GM18502 (cell line): ENCODE results near the gene KLF17.
"Not testable (repeated sequence)": the region's sequence is repeated elsewhere in the genome, so short reads cannot be mapped to it uniquely, and the experiment has no call there.

Experiments
- ATAC-seq: cut with Tn5 transposase; IDR thresholded peaks from one replicate; pipeline ENCODE4 v1.9.1; 2021; ENCODE audit warnings: mild to moderate bottlenecking; ENCODE audit not compliant: unreplicated experiment, poor library complexity

Gene KLF17

DNA sequence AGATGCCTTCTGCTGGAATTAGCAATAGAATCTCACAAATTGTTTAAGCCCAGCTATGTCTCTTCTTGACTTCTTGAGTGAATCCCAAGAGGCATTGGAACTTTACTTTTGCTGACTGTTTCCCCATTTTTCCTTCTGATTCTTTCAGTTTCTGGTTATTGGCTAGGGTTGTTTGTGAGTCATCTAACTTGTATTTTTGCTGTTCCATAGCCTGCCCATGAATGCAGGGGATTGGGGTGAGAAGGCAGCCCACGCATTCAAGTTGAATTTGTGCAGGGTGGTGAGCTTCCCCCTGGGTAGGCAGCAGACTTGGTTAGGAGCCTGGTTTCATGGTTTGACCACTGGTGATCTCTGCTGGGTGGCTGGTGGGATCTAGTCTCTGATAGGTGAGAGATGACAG lies 10.4 kb upstream of the KLF17 start:
- ATAC-seq, result no peak

DNA sequence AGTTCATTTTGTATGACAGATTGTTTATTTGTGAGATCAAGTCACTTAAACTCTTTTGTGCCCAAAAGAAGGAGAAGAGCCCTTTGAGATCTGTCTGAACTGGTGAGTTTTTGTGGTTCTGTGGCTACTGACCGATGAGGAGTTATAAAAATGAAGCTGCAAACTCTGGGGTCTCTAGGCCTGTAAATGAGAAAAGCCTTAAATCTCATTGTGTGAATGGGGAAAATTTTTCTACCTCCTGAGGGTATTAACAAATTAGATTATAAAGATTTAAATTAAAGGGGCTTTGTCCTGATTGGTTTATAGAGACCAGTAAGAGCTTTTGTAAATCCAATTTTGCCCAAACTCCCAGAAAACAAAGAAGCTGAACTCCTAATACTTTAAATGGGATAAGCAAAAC lies 9.7 kb upstream of the KLF17 start:
- ATAC-seq, result no peak

DNA sequence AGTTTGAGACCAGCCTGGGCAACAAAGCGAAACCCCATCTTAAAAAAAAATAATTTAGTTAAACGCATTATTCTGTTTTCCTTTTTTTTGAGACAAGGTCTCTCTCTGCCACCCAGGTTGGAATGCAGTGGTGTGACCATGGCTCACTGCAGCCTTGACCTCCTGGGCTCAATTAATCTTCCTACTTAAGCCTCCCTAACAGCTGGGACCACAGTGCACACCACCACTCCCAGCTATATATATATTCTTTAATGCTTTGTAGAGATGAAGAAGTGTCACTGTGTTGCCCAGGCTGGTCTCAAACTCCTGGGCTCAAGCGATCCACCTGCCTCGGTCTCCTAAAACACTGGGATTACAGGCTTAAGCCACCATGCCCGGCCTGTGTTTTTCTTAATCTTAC lies 7.7 kb upstream of the KLF17 start:
- ATAC-seq, result no peak

DNA sequence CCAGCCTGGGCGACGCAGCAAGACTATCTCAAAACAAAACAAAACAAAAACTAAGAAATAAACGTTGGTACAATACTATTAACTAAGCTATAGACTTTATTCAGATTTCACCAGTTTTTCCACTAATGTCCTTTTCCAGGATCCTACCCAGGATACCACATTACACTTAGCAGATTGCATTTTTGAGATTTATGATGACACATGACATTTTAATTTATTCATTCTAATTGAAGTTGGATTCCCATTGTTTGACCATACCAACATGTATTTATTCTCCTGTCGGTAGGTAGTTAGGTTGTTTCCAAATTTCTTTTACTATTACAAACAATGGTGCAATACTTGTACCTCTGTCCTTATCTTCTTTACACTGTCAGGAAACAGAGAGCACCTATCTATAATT lies 6.8 kb upstream of the KLF17 start:
- ATAC-seq, result no peak

DNA sequence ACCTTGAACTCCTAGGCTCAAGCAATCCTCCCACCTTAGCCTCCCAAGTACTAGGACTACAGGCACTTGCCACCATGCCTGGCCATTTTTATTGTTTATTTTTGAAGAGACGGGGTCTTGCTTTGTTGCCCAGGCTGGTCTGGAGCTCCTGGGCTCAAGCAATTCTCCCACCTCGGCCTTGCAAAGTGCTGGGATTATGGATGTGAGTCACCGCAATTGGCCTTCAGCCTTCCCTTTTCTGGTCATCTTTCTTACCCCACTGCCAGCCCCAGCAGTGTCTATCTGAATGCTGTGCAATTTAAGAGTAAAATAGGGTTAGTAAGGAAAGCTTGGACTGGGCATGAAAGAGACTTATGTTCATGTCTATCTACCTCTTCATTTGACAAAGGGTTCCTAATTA lies 6.1 kb upstream of the KLF17 start:
- no peak for ATAC-seq

DNA sequence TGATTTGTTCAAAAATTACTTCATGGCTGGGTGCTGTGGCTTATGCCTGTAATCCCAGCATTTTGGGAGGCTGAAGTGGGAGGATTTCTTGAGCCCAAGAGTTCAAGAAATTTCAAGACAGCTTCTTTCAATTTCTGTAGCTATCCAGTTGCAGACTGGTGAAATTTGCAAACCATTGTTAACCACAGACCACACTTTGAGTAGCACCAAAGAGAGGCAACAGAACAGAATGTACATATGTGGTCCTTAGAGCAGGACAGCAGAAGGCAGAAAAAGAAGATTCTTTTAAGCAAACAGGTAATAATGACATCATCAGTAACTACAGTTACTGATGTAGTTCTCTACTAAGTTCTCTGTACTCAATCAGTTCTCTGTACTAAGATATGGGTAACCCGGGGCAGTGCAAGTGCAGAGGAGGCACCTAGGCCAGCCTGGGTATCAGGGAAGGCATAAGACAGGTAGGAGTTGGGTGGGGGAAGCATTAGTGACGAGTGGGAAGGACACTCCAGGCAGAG lies 5.5 kb upstream of the KLF17 start:
- no peak for ATAC-seq

DNA sequence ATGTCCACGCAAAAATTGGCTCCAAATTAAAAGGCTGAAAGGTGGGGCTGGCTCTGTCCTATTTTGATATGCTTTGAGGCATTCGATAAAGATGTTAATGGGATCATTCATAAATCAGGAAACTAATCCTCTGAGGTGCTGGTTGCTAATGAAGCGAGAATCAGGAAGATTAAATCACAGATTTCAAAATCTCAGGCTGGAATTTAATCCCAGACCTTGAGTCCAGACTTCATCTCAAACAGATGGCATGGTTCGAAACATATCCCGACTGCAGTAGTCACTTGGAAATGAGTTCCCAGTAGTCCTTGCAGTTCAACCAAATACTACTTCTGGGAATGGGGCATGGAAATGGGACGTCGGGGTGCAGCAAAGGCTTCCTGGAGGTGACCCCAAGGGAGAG lies 4.5 kb upstream of the KLF17 start:
- ATAC-seq, result no peak

DNA sequence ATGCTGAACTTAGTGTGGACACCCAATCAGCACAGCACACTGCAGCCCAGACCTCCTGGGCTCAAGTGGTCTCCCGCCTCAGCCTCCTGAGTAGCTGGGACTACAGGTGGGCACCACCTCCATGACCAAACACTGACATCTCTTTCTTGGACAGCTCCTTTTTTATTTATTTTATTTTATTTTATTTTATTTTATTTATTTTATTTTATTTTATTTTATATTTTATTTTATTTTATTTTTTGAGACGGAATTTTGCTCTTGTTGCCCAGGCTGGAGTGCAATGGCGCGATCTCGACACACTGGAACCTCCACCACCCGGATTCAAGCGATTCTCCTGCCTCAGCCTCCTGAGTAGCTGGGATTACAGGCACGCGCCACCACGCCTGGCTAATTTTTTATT lies 1.3 kb upstream of the KLF17 start:
- ATAC-seq, result not testable (repeated sequence)

DNA sequence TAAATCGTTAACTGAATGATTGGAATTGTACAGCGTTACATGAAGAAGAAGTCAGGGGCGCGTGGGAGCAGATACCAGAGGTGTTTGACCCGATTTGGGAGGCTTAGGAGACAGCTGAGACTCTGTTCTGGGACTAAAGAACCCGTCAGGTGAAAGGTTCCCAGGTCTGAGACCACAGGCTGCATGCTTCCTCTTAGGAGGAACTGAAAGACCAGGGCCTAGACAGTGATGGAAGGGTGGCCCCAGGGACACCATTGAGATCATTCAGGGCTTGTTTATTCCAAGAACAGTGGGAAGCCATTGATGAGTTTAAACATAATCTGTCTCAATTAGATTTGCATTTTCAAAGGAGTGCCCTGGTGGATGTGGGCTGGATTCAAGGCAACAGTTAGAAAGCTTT lies 904 bp downstream of the KLF17 start:
- ATAC-seq, result no peak

DNA sequence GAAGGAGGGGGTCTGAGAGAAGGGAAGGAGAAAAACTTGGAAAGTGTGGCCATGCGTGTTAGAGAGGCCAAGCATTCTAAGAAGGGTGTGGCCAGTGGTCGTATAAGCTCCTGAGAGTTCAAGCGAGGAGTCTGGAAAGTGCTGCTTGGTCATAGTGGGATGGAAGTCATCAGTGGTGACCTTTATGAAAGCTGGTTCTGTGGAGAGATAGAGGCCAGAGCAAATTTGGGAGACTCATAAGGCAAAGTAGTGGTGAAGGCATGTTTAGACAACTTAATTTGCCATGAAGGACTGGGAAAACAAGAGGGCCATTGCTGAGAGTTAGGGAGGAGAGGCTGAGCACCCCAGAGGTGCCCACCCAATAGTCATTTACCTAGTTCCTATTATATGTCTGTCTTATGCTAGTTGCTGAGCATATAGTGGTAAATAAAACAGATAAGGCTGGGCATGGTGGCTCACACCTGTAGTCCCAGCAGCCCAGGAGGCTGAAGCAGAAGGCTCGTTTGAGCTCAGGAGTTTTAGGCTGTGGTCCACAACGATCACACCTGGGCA lies 1.9 kb downstream of the KLF17 start:
- ATAC-seq, result no peak

DNA sequence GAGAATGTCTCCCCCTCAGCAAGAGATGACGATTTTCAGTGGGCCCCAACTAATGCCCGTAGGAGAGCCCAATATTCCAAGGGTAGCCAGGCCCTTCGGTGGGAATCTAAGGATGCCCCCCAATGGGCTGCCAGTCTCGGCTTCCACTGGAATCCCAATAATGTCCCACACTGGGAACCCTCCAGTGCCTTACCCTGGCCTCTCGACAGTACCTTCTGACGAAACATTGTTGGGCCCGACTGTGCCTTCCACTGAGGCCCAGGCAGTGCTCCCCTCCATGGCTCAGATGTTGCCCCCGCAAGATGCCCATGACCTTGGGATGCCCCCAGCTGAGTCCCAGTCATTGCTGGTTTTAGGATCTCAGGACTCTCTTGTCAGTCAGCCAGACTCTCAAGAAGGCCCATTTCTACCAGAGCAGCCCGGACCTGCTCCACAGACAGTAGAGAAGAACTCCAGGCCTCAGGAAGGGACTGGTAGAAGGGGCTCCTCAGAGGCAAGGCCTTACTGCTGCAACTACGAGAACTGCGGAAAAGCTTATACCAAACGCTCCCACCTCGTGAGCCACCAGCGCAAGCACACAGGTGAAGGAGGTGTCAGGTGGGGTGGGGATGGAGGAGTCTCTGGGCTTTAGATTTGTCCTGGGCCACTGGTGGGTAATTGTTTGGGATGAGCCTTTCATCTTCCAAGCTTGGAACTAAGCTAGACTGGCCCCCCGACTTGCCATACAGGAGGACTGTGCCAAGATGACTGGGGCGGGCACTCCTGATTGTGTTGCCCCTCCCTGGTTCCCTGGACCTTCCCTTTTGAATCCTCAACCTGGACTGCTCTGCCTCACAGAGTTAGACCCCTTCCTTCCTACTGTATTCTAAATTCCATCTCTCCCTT lies 11.2 kb downstream of the KLF17 start:
- ATAC-seq, result no peak

DNA sequence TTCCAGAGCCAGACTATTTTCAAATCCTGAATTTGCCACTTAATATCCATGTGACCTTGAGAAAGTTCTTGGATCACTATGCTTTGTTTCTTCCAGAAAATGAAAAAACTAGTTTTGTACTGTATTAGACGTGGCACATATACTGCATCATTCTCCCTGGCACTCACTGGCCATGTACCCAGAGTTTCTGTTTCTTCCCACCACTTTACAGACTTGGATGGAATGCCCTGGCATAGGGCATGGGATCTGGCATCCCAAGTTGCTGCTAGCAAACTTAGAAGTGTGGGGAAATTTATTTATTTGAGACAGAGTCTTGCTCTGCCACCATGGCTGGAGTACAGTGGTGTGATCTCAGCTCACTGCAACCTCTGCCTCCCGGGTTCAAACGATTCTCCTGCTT lies 12.8 kb downstream of the KLF17 start:
- ATAC-seq, result no peak

DNA sequence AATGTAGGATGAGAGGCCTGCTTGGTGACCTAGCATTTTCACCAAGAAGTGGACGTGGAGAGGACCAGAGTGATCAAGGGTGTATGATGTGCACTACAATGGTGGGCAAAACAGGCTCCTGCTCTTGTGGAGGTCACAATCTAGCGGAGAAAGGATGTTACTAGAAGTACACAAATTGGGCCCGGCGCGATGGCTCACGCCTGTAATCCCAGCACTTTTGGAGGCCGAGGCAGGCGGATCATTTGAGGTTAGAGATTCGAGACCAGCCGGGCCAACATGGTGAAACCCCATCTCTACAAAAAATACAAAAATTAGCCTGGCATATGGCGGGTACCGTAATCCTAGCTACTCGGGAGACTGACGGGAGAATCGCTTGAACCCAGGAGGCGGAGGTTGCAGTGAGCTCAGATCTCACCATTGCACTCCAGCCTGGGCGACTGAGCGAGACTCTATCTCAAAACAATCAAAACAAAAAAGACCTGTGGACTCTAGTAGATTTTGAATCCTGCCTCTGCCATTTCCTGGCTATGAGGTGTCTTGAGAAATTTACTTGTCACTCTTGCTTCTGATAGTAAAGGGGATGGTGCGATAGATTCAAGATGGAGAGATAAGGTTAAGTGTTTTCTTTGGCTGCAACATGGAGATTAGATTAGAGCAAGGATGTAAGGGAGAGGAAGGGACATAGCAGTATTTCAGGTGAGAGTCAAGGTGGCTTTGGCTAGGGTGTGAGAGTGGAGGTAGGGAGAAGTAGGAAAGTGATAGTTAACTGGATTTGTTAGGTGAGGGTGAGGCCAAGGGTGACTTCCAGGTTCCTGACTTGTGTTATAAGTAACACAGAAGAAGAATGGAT lies 15.7 kb downstream of the KLF17 start:
- no peak for ATAC-seq

DNA sequence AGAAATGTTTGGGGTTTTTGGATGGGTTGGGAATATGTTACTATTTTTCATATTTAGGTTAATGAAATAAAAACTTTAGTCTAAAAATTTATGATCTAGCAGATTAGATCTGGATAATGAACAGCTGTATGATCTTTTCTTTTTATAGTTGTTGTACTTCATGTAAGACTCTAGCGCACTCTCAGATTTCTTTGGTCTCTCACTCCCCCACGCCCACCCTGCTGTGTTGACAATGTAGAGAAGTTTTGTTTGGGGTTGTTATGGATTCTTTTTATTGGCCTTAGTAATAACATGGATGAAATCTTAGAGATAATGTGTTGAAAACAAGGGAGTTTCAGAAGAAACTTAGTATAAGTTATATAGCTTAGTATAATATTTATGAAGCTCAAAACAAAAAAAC lies 17.3 kb downstream of the KLF17 start:
- ATAC-seq, result no peak

DNA sequence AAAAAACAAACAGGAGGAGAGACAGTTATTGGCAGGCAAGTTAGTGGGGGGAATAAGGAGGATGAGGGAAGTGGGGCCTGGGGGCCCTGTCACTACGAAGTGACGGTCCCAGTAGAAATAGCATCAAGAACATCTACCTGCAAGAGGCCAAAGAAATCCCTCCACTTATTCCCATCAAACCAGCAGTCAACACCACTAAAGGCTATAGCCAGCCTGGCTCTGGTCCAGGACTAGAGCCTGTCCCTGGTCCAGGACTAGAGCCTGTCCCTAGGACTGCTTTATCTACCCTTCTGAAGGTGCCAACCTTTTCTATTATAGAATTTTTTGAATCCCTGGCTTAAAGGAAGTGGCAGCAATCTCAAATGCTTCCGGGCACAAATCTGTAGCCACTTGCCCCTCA lies 19.6 kb downstream of the KLF17 start:
- ATAC-seq, result no peak

DNA sequence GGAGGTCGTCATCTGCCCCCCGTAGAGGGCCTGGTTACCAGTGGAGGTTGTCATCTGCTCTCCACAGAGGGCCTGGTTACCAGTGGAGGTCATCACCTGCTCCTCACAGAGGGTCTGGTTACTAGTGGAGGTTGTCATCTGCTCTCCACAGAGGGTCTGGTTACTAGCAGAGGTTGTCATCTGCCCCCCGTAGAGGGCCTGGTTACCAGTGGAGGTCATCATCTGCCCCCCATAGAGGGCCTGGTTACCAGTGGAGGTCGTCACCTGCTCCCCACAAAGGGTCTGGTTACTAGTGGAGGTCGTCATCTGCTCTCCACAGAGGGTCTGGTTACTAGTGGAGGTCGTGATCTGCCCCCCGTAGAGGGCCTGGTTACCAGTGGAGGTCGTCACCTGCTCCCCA lies 20.9 kb downstream of the KLF17 start:
- not testable (repeated sequence) for ATAC-seq

DNA sequence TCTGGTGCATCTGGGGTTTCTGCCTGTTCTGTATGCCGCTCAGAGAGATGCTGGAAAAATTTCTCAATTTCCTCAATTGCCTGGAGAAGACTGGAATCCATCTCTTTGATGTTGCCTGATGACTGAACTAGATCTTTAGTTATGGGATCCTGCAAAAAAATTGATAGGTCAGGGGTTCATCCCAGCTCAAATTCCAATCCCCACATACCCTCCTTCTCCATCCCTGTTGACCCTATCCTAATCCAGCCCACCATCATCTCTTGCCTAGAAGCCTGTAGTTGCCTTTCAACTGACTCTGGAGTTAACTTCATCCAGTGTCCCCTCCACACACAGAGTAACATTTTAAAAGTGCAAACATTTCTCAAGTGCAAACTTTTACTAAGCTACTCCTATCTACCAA lies 22.9 kb downstream of the KLF17 start, which contains the start of gene KLF18:
Gene KLF18 (minus strand): TSS at position 101 of the 400 bp plus-strand sequence. CDS start 0 bp downstream, at position 101.
- no peak for ATAC-seq

DNA sequence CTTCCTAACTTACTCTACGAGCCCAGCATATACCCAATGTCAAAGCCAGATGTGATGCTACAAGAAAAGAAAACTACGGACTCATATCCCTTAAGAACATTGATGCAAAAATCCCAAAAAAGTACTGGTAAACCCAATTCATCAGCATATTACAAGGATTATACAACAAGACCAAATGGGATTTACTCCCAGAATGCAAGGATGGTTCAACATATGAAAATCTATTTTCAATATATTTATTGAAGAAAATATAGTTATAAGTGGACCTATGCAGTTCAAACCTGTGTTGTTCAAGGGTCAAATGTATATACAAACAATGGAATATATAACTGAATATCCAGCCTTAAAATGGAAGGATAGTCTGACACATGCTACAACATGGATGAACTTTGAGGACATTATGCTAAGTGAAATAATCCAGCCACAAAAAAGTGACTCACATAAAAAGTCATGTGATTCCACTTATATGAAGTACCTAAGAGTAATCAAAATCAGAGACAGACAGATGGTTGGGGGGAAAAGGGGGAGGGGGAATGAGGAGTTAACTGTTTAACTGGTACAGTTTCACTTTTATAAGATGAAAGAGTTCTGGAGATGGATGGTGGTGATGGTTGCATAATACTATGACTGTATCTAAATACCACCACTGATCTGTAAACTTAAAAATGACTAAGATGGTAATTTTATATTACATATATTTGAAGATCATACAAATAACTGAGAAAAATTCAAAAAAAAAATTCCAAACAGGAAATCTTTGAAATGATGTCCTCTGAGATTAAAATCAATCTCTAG lies 26.5 kb downstream of the KLF17 start:
- no peak for ATAC-seq

DNA sequence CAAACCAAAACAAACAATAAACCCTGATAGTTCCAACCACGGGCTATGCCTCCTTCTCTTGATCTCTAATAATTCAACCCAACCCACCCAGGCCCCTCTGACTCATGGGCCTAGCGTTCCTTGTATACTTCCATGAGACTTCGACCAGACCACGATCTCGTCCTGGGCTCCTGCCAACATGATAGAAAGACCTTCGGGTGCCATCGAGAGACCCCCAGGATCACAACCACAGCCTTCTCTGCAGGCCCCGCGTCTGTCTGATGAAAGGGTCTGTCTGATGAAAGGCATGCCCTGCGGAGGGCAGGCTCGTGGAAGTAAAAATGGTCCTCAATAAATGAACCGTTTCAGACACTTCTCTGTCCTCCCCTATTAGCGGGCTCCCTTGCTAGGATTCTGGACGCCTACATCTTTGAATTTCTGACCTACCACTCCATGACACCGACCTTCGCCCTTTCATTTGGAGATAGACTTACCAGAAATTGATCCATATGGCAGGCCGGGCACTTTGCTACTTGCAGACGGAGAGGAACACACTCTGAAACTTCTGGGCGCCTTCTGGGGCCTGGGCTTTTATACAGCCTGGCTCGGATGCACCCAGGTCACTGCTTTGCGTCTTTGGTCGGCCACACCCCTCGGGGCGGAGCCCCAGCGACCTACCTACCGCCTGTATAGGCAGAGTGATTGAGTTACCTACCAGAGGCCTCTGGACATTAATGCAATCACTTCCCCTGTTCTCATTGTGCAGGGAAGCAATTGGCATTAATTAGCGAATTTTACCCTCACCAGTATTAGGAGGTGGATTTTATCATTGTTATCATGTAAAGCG lies 28.1 kb downstream of the KLF17 start:
- no peak for ATAC-seq
